Neural cell (in vitro differentiated cells): ENCODE data around the gene OR6J1.

Experiments
- EZH2 ChIP-seq: fragments of 200-600, 300-800 bp; shearing (Covaris generic), sonication (generic); IDR thresholded peaks from 2 replicates; pipeline ENCODE4 v1.6.1; 2014; ENCODE audit warnings: antibody characterized with exemption, low read length, borderline replicate concordance, mild to moderate bottlenecking; ENCODE audit not compliant: insufficient read depth, poor library complexity, severe bottlenecking
- TAF1 ChIP-seq: IDR thresholded peaks from 2 replicates; pipeline ENCODE4 v1.6.1; 2012; ENCODE audit warnings: low read depth
- TF ChIP-seq, protein P1 (sequence below): fragments of 450-650 bp; IDR thresholded peaks from 2 replicates; pipeline ENCODE4 v1.5.1; 2014; ENCODE audit warnings: antibody characterized with exemption, mild to moderate bottlenecking, moderate library complexity; ENCODE audit not compliant: poor library complexity, severe bottlenecking

GRCh38 chr14:22623047-22623446 lies 21.1 kb downstream of the OR6J1 start:
- TF ChIP-seq, protein P1, sequence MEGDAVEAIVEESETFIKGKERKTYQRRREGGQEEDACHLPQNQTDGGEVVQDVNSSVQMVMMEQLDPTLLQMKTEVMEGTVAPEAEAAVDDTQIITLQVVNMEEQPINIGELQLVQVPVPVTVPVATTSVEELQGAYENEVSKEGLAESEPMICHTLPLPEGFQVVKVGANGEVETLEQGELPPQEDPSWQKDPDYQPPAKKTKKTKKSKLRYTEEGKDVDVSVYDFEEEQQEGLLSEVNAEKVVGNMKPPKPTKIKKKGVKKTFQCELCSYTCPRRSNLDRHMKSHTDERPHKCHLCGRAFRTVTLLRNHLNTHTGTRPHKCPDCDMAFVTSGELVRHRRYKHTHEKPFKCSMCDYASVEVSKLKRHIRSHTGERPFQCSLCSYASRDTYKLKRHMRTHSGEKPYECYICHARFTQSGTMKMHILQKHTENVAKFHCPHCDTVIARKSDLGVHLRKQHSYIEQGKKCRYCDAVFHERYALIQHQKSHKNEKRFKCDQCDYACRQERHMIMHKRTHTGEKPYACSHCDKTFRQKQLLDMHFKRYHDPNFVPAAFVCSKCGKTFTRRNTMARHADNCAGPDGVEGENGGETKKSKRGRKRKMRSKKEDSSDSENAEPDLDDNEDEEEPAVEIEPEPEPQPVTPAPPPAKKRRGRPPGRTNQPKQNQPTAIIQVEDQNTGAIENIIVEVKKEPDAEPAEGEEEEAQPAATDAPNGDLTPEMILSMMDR: no peak
- no peak for TF ChIP-seq EZH2
- TF ChIP-seq TAF1: no peak
